ENCODE results near the gene CCR5.

- TF ChIP-seq CTCF (IDR thresholded peaks at IDR 0.05) (no peak), POLR2A (IDR thresholded peaks at IDR 0.05) (no peak)
Measured at GRCh38 chr3:46356276-46356675, 14.5 kb upstream of the CCR5 start.
